HG03460 (cell line): ENCODE measurements around the gene TSPYL6.
"Not testable (repeated sequence)": the region's sequence is repeated elsewhere in the genome, so short reads cannot be mapped to it uniquely, and the experiment has no call there.

Experiments used
- ATAC-seq: cut with Tn5 transposase; IDR thresholded peaks from one replicate; pipeline ENCODE4 v1.9.1; 2021; ENCODE audit not compliant: unreplicated experiment

TSPYL6 gene

DNA sequence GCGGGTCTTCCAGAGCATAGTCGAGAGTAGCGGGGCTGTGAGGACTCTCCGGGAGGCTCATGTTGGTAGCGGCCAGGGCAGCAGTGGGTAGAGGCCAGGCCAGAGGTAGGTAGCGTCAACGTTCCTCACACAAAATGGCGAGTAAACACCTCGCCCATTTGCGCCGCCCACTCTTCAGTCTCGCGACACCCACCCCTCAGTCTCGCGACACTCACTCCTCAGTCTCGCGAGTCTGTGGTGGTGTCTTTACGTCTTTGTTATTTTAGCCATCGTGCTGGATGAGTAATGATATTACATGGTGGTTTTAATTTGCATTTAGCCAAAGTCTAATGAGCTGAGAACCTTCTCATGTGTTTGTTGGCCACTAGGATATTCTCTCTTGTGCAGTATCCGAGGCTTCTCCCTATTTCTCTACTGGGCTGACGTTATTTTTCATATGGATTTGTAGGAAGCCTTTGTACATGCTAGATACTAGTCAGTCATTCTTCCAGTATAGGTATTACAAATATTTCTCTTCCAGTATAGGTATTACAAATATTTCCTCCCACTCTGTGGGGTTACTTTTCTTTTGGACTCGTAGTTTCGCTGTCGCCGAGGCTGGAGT is at the start of gene TSPYL6:
TSS of gene TSPYL6 (minus strand) at position 139 of the 604 bp plus-strand sequence. CDS start at position 61, 78 bp downstream.
- no peak for ATAC-seq

DNA sequence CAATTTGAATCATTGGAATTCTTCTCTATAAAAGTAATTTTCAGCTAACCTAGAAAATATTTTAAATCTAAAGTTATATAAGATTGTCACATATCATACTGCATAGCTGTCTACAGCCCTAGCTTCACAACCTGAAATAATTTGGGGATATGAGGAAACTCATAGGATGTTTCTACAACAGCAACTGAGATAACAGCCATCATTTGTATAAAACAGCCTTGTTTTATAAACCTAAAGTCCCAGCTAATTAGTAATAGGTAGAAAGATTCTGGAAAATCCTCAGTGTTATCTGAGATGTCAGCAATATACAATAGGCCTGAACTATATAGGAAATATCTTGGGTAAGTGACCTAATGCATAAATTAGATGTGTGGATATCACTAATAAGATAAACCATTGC is 47.6 kb upstream of the TSPYL6 start:
- ATAC-seq = no peak

DNA sequence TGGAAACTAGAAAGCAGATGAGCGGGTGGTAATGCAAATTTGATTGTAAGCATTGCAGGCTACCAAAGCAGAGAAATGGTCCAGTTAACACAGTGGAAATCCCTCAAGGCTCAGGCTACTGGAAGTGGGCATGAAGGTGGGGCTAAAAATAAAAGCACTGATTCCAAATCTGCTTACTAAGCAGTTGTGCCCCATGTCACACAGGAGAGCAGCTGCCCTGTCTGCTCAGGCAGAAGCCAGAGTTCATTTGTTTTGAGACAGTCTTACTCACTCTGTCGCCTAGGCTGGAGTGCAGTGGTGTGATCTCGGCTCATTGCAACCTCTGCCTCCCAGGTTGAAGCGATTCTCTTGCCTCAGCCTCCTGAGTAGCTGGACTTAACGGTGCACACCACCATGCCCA is 42.5 kb upstream of the TSPYL6 start:
- no peak for ATAC-seq

DNA sequence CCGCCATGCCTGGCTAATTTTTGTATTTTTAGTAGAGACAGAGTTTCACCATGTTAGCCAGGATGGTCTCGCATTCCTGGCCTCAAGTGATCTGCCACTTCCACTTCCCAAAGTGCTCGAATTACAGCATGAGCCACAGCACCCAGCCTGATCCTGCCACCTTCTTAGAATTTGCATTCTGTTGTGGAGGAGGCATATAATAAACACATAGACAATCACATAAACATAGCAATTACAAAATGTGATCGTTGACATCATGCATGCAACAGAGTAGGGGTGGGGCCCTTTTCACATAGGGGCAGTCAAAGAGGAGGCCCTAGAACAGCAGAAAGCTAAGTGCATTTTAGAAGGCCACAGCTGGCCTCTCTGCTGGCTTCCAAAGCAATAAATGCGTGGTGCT is 39.9 kb upstream of the TSPYL6 start:
- no peak for ATAC-seq

DNA sequence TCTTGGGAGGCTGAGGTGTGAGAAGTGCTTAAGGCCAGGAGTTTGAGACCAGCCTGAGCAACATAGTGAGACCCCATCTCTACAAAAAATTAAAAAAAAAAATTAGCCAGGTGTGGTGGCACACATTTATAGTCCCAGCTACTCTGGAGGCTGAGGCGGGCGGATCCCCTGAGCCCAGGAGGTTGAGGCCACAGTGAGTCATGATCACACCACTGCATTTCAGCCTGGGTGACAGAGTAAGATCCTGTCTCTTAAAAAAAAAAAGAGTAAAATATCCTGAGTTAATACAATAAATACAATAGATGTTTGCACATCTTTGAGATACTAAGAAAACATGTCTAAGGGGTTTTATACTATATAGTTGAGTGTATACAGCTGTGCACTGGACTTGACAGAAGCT is 38.6 kb upstream of the TSPYL6 start:
- not testable (repeated sequence) for ATAC-seq

DNA sequence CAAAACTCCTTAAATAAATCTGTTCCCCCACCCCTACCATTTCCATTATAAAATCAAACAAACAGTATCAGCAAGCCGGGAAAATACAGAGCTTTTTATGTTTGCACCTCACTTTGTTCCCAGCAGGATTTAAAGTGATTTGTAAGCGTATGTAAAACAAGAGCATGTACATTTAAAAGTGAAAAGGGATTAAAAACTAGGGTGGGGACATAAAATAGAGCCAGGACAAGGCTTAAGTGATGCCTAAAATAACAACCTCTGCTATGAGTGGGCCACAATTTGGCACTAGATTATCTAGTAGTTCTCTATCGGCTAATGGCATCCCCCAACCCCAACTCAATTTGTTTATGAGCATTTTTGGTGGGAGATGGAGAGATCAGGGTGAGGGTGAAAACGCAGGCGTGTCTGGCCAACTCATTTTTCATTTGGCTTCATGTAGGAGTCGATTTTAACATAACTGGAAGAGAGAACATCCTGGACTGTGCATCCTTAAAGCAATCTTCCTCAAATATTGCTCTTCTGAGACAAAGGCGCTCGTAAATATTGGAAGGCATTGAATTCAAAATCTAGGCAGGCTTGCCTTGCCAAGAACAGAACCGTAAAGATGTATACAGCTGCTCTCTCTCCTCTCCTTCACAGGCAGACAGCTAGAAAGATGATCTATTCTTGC is 34.5 kb upstream of the TSPYL6 start:
- ATAC-seq = no peak

DNA sequence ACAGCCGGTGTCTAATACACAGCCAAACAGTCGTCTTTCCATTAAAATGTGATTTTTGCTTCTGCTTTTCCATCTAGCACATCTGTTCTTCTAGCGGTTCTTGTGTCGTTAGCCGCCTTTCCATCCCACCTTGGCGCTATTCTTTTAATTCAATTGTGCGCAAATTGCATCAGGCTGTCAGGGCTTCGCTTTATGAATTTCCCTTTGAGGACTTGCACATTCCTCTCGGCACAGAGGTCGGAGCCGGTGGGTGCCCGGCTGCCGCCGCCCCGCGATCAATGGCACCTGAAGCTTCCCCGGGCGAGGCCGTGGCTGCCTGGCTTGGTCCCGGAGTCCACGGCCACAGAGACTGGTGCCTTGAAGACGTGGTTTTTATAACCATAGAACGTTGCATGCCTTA is 33.9 kb upstream of the TSPYL6 start:
- no peak for ATAC-seq

DNA sequence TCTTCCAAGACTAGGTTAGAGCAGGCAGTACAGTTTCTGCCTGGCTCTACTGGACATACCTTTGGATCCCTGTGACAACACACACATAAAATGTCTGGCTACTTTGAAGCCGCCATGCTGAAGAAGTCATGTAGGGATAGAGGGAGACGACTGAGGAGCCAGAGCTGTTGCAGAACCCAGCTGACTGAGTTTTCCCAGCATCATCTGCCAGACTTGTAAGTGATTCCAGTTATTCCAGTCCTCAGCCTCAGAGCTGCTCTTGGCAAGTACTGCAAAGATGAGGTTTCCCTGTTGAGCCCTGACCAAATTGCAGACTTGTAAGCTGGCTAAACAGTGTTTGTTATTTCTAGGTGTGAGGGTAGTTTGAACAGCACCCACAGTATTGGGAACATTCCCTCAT is 31.5 kb upstream of the TSPYL6 start:
- no peak for ATAC-seq

DNA sequence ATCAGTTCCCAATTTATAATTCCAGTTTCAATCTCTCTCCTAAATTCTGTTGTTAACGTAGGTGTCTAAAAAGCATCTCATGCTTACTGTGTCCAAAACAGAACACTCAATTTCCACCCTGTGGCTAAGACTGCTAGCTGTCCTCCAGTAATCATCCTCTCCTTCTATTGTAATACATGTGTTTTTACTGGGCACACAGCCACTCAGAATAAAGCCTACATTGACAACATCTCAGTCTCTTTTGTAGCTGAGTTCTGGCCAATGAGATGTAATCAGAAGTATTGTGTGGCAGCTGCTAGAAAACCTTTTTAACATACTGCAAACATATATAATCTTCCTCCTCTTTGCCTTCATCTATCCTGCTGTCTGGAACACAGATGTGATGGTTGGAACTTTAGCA is 29.4 kb upstream of the TSPYL6 start:
- no peak for ATAC-seq

DNA sequence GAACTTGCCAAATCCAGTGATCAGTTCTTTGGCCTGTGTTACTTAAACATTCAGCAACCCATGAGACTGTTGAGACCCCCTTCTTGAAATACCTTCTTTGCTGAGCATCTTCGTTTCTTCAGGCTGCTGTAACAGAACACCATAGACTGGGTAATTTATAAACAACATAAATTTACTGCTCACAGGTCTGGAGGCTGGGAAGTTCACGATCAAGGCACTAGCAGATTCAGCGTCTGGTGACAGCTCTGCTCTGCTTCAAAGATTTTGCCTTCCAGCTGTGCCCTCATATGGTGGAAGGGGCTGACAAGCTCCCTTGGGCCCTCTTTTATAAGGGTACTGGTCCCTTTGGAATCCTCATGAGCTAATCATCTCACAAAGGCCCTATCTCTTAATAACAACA is 28.8 kb upstream of the TSPYL6 start:
- no peak for ATAC-seq

DNA sequence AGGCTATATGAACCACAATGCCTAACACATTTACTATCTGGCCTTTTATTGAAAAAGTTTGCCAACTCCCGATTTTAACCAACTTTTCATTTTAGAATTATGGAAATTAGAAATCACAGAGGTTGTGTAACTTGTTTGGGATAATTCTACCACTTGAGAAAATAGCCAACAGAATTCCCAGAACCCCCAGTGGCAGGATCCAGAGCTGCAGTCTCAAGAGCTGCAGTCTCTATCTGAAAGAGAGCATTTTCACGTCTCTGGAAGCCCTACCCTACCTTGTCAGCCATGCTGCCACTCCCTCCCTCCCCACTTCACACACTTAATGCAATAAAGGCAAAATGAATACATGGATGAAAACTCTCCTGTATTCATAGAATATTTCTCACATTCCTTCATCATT is 23.4 kb upstream of the TSPYL6 start:
- ATAC-seq = no peak

DNA sequence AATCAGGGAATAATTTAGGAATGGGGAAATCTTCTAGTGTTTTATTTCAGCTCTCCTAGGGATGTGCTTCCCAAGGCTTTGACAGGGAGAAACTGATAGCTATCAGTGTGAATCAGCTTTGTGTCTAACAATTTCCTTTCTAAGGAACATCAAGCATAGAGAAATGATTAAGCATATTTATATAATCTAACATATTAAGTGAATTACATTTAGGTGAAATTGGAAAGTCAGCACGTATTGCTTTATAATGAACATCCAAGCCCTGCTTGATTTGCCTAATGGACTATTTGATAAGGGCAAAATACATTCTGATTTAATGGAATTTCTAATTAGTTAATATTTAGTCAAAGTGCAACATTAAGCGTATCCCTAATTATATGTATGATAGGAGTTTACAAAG is 19.5 kb upstream of the TSPYL6 start:
- ATAC-seq = no peak

DNA sequence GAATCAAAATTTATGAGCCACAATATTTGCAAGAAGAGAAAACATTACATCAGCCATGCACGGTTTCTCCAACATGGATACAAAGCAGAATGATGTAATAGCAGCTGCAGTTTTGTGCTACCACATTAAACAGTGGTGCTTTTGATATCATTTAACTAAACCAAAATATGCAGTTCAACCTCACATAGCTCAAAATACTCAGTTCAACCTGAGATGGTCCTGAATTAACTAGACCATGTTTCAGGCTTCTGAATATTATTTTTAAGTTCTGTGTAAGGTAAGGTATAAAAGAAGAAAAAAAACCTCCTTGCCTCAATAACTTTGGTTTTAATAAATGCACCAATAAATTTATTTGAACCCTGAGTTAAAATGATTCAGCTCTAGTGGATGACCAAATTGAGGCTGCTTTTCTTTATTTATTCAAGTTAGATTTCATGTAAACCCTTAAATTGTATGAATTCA is 18.8 kb upstream of the TSPYL6 start:
- ATAC-seq = no peak

DNA sequence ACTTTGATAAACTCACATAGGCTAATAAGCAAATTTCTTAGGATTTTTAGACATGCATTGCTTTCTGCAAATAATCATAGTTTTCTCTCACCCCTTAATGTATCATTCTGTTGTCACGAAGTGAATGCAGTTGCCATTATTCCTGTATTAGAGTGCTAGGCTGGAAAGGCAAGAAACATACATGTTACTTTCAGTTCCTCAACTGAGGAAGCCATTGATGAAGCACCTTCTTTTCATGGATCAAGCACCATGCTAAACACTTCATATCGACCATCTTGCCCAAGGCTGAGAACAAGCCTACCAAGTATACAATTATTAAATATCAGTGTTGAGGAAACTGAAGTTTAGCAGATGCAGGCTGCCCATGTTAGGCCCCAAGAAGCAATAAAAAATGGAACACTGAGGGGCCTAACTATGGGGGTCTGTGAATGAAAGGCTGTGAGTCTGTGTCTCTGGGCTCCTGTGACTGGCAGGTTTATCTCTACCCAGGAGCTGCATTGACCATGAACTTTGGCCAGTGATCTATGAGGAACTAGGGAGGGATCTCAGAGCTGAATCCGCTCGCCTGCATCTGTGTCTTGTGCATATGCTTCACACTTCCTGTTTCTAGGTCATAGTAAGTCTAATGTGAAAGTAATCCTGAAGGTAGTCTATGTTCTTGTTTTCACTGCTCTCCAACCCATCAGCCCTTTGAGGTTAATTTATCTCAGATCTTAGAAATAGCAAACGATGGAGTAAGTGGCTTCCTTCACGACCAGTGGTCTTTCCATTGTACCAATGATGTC is 16.0 kb upstream of the TSPYL6 start:
- peak; percentile 81 for ATAC-seq

DNA sequence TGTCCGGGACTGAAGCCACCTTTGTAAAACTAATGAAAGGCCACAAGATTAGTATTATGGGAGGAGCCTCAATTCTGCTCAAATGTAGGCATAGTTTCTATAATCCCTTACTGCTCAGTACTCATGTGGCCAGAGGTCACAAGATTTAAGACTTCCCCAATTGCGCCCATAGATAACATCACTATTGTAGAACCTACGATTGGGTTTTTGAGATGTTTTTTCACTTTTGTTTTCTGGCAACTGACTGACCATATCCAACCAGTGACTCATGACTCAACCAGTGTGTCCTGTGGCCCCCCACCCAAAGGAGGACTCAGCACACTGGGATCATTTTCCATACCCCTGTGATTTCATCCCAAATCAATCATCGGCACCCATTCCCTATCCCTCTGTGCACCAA is 15.2 kb upstream of the TSPYL6 start:
- ATAC-seq = no peak

DNA sequence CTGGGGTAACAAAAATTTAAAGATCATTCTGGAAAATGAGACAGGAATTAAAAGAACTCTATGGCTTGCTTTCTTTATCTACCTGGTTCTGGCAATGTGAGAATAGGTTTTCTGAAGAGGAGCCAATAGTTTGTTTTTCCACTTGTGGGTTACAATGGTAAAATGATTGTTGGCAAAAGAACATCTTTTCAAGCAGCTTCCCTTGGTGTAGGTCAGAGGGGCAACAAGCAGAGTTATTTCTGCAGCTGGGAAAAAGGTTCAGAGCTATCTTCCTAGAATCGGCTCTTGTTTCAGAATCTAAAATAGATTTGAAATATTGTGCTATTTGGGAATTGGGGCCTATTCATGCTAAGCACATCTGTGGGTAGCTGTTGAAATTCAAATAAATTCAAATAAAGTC is 11.5 kb upstream of the TSPYL6 start:
- ATAC-seq = no peak

DNA sequence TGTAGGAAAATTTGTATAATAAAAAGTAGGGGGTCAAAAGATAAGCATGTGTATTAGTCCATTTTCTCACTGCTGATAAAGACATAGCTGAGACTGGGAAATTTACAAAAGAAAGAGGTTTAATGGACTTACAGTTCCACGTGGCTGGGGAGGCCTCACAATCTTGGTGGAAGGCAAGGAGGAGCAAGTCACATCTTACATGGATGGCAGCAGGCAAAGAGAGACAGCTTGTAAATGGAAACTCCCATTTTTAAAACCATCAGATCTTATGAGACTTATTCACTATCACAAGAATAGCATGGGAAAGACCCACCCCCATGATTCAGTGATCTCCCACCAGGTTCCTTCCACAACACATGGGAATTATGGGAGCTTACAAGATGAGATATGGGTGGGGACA is 9.1 kb upstream of the TSPYL6 start:
- ATAC-seq = not testable (repeated sequence)

DNA sequence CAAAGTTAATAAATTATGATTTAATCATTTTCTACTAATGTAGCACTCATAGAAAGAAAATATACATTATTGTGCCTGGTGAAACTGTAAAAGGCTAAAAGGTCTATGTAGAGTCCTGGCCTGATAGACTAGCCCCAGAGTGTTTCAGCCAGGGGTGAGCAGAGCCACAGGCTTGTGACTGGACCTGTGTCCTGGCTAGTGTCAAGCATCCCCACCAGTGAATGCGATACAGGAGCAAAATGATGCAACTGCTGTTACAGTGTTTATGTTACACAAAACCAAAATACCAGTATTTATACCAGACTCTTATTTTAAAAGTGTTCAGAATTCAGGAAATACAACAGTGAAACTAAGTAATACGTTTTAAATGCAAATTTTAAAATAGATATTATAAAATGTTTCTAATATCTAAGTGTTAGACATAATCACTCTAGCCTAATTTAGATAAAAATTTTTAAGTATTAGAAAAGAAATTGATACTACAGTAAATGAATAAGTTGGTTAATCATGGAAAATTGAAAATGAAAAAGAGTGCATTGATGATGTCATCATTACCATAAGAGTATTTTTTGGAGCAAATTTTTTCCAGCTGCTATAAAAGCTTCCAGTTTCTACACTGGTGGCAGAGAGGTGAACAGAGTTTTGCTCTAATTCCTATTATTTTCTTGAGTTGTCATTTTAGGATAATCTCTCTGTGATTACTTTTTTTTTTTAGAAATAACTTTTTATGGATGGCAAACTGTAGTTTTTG is 6.2 kb upstream of the TSPYL6 start:
- no peak for ATAC-seq

DNA sequence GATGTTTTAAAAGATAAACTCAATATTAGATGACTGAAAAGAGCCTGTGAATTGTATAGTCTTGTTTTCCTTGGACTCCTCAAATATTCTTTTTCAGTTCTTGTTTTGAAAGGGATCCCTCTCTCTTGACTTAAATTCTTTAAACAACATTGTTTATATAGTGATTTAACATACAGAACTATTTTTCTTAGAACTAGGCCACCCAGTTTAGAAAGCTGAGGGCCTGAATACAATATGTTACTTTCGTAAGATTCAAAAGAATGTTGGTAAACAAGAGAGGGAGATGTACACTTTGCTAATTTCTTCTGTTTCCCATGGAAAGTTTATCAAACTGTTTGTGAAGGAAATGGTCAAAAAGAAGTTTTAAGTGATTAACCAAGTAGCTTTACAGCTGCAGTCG is 5.5 kb upstream of the TSPYL6 start:
- no peak for ATAC-seq

DNA sequence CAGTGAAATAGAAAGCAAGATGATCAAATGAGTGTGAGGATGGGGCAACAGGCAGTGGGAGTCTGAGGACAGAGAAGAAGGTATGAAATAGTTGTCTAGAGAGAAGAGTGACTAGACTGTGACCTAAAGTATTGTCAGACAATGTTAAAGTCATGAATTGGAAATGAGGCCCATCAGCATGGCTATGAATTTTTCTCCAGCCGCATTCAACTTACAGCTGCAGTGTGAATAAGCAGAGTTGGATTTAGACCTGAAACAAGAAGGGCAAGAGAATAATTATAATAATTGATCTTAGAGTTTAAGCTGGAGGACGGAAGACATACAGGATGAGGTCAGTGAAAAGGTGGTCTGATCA is 4.2 kb upstream of the TSPYL6 start:
- no peak for ATAC-seq

DNA sequence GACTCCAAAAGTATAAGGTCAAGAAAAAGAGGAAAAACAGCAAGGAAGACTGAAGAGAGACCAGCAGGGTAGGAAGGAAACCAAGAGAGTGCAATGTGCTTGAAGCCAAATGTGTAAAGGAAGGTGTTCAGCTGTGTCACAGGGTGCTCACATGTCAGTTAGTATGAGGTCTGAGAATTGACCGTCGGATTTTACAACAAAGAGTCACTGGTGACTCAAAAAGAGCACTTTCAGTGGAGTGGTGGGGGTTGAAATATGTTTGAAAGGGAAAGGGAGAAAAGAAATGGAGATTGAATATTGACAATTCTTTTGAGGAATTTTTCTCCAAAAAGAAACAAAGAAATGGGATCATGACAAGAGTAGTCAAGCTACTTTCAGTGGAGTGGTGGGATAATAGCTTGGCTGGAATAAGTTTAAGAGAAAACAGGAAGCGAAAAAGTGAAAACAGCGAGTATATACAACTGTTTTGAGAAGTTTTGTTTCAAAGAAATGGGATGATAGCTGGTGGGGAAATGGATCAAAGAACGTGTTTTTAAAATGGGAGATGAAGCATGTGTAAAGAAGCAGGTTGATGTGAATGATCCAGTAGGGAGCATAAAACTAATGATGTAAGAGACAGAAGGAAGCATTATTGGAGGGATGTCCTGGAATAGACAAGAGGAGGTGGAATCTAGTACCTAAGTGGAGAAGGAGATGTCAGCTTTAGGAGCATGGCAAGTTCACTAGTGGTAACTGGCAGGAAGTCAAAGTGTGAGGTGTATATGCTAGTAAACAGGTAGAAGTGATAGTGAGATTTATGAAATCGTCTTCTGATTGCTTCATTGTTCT is 3.6 kb upstream of the TSPYL6 start:
- ATAC-seq = no peak
